ENCODE measurements around the gene PIP4K2C.

GRCh38 chr12:57584050-57584449 lies 6.9 kb upstream of the PIP4K2C start:
- no peak for TF ChIP-seq CTCF (IDR thresholded peaks at IDR 0.05)
- no peak for TF ChIP-seq POLR2A (IDR thresholded peaks at IDR 0.05)
